22Rv1 (cell line): ENCODE data around the gene PAFAH1B1.

Experiments used
- H3K27ac ChIP-seq: fragments of 450-650 bp; 2 replicates; pipeline ENCODE4 v1.5.1; 2017
- ZFX ChIP-seq: fragments of 450-650 bp; IDR thresholded peaks from 2 replicates; pipeline ENCODE4 v1.6.1; 2017; ENCODE audit warnings: antibody characterized with exemption, borderline replicate concordance
- TF ChIP-seq, protein P1 (sequence below): fragments of 450-650 bp; IDR thresholded peaks from 2 replicates; pipeline ENCODE4 v1.5.1; 2017; ENCODE audit warnings: mild to moderate bottlenecking

Gene PAFAH1B1

GRCh38 chr17:2595716-2596115, 2.3 kb downstream of the PAFAH1B1 start:
- TF ChIP-seq, protein P1, sequence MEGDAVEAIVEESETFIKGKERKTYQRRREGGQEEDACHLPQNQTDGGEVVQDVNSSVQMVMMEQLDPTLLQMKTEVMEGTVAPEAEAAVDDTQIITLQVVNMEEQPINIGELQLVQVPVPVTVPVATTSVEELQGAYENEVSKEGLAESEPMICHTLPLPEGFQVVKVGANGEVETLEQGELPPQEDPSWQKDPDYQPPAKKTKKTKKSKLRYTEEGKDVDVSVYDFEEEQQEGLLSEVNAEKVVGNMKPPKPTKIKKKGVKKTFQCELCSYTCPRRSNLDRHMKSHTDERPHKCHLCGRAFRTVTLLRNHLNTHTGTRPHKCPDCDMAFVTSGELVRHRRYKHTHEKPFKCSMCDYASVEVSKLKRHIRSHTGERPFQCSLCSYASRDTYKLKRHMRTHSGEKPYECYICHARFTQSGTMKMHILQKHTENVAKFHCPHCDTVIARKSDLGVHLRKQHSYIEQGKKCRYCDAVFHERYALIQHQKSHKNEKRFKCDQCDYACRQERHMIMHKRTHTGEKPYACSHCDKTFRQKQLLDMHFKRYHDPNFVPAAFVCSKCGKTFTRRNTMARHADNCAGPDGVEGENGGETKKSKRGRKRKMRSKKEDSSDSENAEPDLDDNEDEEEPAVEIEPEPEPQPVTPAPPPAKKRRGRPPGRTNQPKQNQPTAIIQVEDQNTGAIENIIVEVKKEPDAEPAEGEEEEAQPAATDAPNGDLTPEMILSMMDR, result no peak
- TF ChIP-seq ZFX, result no peak
- H3K27ac ChIP-seq, result no peak overlapping the region

DNA sequence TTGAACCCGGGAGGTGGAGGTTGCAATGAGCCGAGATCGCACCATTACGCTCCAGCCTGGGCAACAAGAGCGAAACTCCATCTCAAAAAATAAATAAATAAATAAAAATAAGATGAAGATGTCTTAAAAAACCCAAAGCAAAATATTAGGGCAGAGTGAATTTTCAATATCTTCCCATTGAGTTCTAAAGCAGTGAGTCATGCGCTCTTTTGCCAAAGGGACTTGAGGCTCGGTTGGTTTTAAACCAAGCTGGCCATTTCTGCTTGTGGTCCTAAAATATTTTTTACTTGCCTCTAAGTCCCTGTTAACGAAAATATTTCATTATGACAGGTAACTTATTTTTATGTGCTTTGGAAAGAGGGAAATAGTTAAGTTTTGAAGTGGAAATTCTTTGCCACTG, 4.7 kb downstream of the PAFAH1B1 start:
- no peak overlapping the region for H3K27ac ChIP-seq
- no peak for TF ChIP-seq ZFX
- TF ChIP-seq, protein P1, result no peak

- no peak for TF ChIP-seq ZFX
- TF ChIP-seq, protein P1, result no peak
- no peak overlapping the region for H3K27ac ChIP-seq
Measured at GRCh38 chr17:2602597-2603017, 9.2 kb downstream of the PAFAH1B1 start.

GRCh38 chr17:2608350-2608913, 15.0 kb downstream of the PAFAH1B1 start:
- no peak overlapping the region for H3K27ac ChIP-seq
- TF ChIP-seq, protein P1, result no peak
- no peak for TF ChIP-seq ZFX

- TF ChIP-seq, protein P1, result no peak
- no peak for TF ChIP-seq ZFX
Measured at GRCh38 chr17:2609091-2609490, 15.6 kb downstream of the PAFAH1B1 start.

GRCh38 chr17:2610195-2611175, 17.0 kb downstream of the PAFAH1B1 start:
- no peak overlapping the region for H3K27ac ChIP-seq
- no peak for TF ChIP-seq ZFX
- TF ChIP-seq, protein P1, result no peak

More at GRCh38 chr17:2609091-2609490, 15.6 kb downstream of the PAFAH1B1 start:
- H3K27ac ChIP-seq, result no peak overlapping the region

DNA sequence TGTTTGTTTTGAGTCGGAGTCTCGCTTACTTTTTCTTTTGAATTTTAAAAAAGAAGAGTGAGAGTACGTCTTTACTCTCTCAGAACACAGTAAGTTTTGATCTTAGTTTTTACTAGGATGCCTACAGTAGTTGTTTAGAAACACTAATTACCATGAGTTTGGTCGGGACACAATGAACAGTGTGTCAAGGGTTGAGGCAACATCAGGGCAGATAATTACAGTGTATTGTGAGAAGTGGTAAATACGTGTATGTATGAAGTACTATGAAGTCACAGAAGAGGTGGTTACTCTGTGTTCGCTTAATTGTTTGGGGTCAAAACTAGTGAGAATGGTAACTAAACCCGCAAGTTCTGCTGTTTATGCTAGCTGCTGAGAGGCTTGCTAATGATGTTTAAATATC, 18.2 kb downstream of the PAFAH1B1 start:
- no peak for TF ChIP-seq ZFX
- H3K27ac ChIP-seq, result no peak overlapping the region
